ENCODE results near the gene PTPN9.
"Not testable (repeated sequence)": the region's sequence is repeated elsewhere in the genome, so short reads cannot be mapped to it uniquely, and the experiment has no call there.

PTPN9 gene

DNA sequence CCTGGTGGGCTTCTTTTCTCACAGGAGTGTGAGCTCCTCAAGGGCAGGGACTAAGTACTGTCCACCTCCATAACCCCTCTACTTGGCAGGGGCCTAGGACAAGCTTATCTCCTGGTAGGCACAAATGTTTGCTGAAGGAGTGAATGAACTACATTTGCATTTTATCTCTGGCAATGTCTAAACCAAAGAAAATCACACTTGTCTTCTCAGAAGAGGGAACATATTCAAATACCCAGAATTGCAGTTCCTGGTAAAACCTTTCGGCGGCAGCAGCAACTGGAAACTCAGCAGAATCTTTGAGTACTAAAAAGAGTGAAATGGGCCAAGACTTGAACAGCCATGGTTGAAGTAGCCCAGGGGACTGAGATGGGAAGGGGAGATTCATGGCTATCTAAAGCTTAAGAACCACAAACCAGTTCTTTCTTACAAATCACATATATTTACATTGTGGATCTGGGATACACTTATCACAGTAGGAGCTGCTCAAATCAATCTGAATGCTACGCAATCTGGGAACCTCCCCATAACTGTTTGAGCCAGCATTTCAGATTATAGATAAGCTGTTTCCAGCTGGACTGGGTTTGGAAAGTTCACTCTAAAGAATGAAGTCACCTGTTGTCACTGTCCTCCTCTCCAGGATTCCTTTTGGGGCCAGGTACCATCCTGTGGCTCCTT, 18.7 kb upstream of the PTPN9 start:
- Histone ChIP-seq H3K36me3 (ENCODE audit: insufficient read depth, low read length) (peaks cover 37% of the 10 kb centered on the region), H3K27ac (ENCODE audit: low read depth, low read length) (no peak overlapping the region), H3K9ac (ENCODE audit: low read length) (no peak overlapping the region), H3K4me1 (ENCODE audit: insufficient read depth, low read length) (no peaks in the 10 kb centered on the region), H3K27me3 (ENCODE audit: control insufficient read depth in 1 of 2, insufficient read depth in 2 of 2, low read length in 2 of 2) (no peaks in the 10 kb centered on the region), H3K4me3 (ENCODE audit: low read depth in 1 of 2, low read length in 2 of 2) (no peak overlapping the region), H3K9me3 (ENCODE audit: low read length) (no peaks in the 10 kb centered on the region)

DNA sequence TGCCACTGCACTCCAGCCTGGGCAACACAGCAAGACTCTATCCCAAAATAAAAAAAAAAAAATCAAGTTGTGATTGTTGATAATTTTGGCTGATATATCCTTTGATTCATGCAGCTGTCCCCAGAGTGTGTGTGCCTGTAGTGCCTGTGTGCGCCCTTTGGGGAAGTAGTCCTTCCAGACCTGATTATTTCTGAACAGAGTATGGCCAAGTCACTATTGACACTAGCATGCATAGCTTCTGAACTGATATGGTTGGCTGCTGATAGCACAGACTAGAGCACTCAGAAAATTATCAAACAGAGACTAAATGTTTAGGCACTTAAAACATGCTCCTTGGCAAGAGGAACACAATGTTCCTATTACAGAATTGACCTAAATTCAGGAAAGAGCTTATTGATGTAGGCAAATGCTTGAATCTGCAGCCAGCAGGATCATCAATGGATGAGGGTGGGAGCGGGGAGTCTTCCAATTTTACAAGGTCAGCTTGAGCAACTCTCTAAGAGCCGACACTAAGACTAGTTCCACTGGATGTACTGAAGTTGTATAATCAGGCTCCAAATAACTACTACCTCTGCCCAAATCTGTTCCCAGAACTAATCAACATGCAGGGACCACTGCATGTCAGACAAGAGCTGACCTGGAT, 17.7 kb upstream of the PTPN9 start:
- Histone ChIP-seq H3K9me3 (ENCODE audit: low read length) (no peaks in the 10 kb centered on the region), H3K27me3 (ENCODE audit: control insufficient read depth in 1 of 2, insufficient read depth in 2 of 2, low read length in 2 of 2) (no peaks in the 10 kb centered on the region), H3K4me3 (ENCODE audit: low read depth in 1 of 2, low read length in 2 of 2) (no peak overlapping the region), H3K36me3 (ENCODE audit: insufficient read depth, low read length) (peaks cover 37% of the 10 kb centered on the region), H3K9ac (ENCODE audit: low read length) (no peak overlapping the region), H3K4me1 (ENCODE audit: insufficient read depth, low read length) (no peaks in the 10 kb centered on the region), H3K27ac (ENCODE audit: low read depth, low read length) (no peak overlapping the region)

- no peaks in the 10 kb centered on the region for H3K27me3 ChIP-seq (ENCODE audit: control insufficient read depth in 1 of 2, insufficient read depth in 2 of 2, low read length in 2 of 2)
These were observed 15.2 kb upstream of the PTPN9 start for GRCh38 chr15:75594276-75594675.

GRCh38 chr15:75591655-75592364, 12.7 kb upstream of the PTPN9 start:
- Histone ChIP-seq H3K27ac (ENCODE audit: low read depth, low read length) (no peak overlapping the region), H3K27me3 (ENCODE audit: control insufficient read depth in 1 of 2, insufficient read depth in 2 of 2, low read length in 2 of 2) (no peaks in the 10 kb centered on the region), H3K9me3 (ENCODE audit: low read length) (no peaks in the 10 kb centered on the region), H3K4me1 (ENCODE audit: insufficient read depth, low read length) (no peaks in the 10 kb centered on the region), H3K36me3 (ENCODE audit: insufficient read depth, low read length) (peaks cover 3% of the 10 kb centered on the region), H3K9ac (ENCODE audit: low read length) (no peak overlapping the region), H3K4me3 (ENCODE audit: low read depth in 1 of 2, low read length in 2 of 2) (no peak overlapping the region)

More at GRCh38 chr15:75594276-75594675, 15.2 kb upstream of the PTPN9 start:
- no peak overlapping the region for H3K9ac ChIP-seq (ENCODE audit: low read length)
- H3K36me3 ChIP-seq (ENCODE audit: insufficient read depth, low read length), result peaks cover 22% of the 10 kb centered on the region
- H3K4me1 ChIP-seq (ENCODE audit: insufficient read depth, low read length), result no peaks in the 10 kb centered on the region
- no peaks in the 10 kb centered on the region for H3K9me3 ChIP-seq (ENCODE audit: low read length)
- no peak overlapping the region for H3K4me3 ChIP-seq (ENCODE audit: low read depth in 1 of 2, low read length in 2 of 2)
- no peak overlapping the region for H3K27ac ChIP-seq (ENCODE audit: low read depth, low read length)

GRCh38 chr15:75590239-75590638, 11.1 kb upstream of the PTPN9 start:
- no peaks in the 10 kb centered on the region for H3K27me3 ChIP-seq (ENCODE audit: control insufficient read depth in 1 of 2, insufficient read depth in 2 of 2, low read length in 2 of 2)
- H3K36me3 ChIP-seq (ENCODE audit: insufficient read depth, low read length), result no peaks in the 10 kb centered on the region
- H3K4me3 ChIP-seq (ENCODE audit: low read depth in 1 of 2, low read length in 2 of 2), result no peak overlapping the region
- H3K4me1 ChIP-seq (ENCODE audit: insufficient read depth, low read length), result no peaks in the 10 kb centered on the region
- no peak overlapping the region for H3K9ac ChIP-seq (ENCODE audit: low read length)
- H3K9me3 ChIP-seq (ENCODE audit: low read length), result no peaks in the 10 kb centered on the region
- H3K27ac ChIP-seq (ENCODE audit: low read depth, low read length), result no peak overlapping the region

GRCh38 chr15:75589071-75589470, 10.0 kb upstream of the PTPN9 start:
- no peak overlapping the region for H3K27ac ChIP-seq (ENCODE audit: low read depth, low read length)
- H3K4me1 ChIP-seq (ENCODE audit: insufficient read depth, low read length), result no peaks in the 10 kb centered on the region
- H3K9ac ChIP-seq (ENCODE audit: low read length), result no peak overlapping the region
- no peaks in the 10 kb centered on the region for H3K36me3 ChIP-seq (ENCODE audit: insufficient read depth, low read length)
- no peaks in the 10 kb centered on the region for H3K27me3 ChIP-seq (ENCODE audit: control insufficient read depth in 1 of 2, insufficient read depth in 2 of 2, low read length in 2 of 2)
- H3K9me3 ChIP-seq (ENCODE audit: low read length), result no peaks in the 10 kb centered on the region
- H3K4me3 ChIP-seq (ENCODE audit: low read depth in 1 of 2, low read length in 2 of 2), result no peak overlapping the region

- H3K27me3 ChIP-seq (ENCODE audit: control insufficient read depth in 1 of 2, insufficient read depth in 2 of 2, low read length in 2 of 2); H3K4me3 ChIP-seq (ENCODE audit: low read depth in 1 of 2, low read length in 2 of 2); H3K27ac ChIP-seq (ENCODE audit: low read depth, low read length); H3K9me3 ChIP-seq (ENCODE audit: low read length); H3K4me1 ChIP-seq (ENCODE audit: insufficient read depth, low read length); H3K36me3 ChIP-seq (ENCODE audit: insufficient read depth, low read length); H3K9ac ChIP-seq (ENCODE audit: low read length): not testable (repeated sequence)
These were observed 7.3 kb upstream of the PTPN9 start for GRCh38 chr15:75586422-75586821.

DNA sequence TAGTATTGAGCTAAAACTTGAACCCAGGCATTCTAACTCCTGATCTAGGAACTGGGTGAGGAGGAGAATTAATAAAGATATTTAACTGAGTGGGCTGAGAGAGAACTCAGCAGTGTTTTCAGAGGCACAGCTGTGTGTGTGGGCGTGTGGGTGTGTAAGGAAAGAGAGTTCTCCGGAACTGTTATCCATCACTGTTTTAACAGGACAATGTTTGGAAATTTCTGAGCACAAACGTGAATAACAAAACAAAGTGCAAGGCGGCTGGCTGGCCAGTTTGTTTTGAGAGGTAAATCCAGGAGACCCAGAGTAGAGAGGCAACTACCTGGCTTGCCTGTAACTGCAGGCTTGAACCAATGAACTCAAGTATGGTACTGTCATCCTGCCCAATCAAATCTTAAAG, 5.0 kb upstream of the PTPN9 start:
- no peak overlapping the region for H3K4me3 ChIP-seq (ENCODE audit: low read depth in 1 of 2, low read length in 2 of 2)
- peaks cover 5% of the 10 kb centered on the region for H3K4me1 ChIP-seq (ENCODE audit: insufficient read depth, low read length)
- H3K27me3 ChIP-seq (ENCODE audit: control insufficient read depth in 1 of 2, insufficient read depth in 2 of 2, low read length in 2 of 2), result no peaks in the 10 kb centered on the region
- no peak overlapping the region for H3K9ac ChIP-seq (ENCODE audit: low read length)
- no peaks in the 10 kb centered on the region for H3K9me3 ChIP-seq (ENCODE audit: low read length)
- H3K36me3 ChIP-seq (ENCODE audit: insufficient read depth, low read length), result no peaks in the 10 kb centered on the region
- no peak overlapping the region for H3K27ac ChIP-seq (ENCODE audit: low read depth, low read length)

GRCh38 chr15:75583701-75584100, 4.6 kb upstream of the PTPN9 start:
- no peaks in the 10 kb centered on the region for H3K9me3 ChIP-seq (ENCODE audit: low read length)
- H3K9ac ChIP-seq (ENCODE audit: low read length), result no peak overlapping the region
- no peaks in the 10 kb centered on the region for H3K27me3 ChIP-seq (ENCODE audit: control insufficient read depth in 1 of 2, insufficient read depth in 2 of 2, low read length in 2 of 2)
- H3K27ac ChIP-seq (ENCODE audit: low read depth, low read length), result no peak overlapping the region
- H3K36me3 ChIP-seq (ENCODE audit: insufficient read depth, low read length), result no peaks in the 10 kb centered on the region
- H3K4me3 ChIP-seq (ENCODE audit: low read depth in 1 of 2, low read length in 2 of 2), result no peak overlapping the region
- H3K4me1 ChIP-seq (ENCODE audit: insufficient read depth, low read length), result peaks cover 5% of the 10 kb centered on the region

DNA sequence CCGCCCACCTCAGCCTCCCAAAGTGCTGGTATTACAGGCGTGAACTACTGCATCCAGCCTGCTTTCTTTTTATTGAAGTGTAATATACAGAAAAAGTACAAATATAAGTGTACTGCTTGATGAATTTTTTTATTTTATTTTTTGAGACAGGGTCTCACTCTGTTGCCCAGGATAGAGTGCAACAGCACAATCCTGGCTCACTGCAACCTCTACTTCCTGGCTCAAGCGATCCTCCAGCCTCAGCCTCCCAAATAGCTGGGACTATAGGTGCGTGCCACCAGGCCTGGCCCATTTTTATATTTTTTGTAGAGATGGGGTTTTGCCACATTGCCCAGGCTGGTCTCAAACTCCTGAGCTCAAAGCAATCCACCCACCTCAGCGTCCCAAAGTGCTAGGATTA, 3.8 kb upstream of the PTPN9 start:
- H3K4me3 ChIP-seq (ENCODE audit: low read depth in 1 of 2, low read length in 2 of 2); H3K9me3 ChIP-seq (ENCODE audit: low read length); H3K9ac ChIP-seq (ENCODE audit: low read length); H3K4me1 ChIP-seq (ENCODE audit: insufficient read depth, low read length); H3K36me3 ChIP-seq (ENCODE audit: insufficient read depth, low read length); H3K27me3 ChIP-seq (ENCODE audit: control insufficient read depth in 1 of 2, insufficient read depth in 2 of 2, low read length in 2 of 2); H3K27ac ChIP-seq (ENCODE audit: low read depth, low read length): not testable (repeated sequence)

DNA sequence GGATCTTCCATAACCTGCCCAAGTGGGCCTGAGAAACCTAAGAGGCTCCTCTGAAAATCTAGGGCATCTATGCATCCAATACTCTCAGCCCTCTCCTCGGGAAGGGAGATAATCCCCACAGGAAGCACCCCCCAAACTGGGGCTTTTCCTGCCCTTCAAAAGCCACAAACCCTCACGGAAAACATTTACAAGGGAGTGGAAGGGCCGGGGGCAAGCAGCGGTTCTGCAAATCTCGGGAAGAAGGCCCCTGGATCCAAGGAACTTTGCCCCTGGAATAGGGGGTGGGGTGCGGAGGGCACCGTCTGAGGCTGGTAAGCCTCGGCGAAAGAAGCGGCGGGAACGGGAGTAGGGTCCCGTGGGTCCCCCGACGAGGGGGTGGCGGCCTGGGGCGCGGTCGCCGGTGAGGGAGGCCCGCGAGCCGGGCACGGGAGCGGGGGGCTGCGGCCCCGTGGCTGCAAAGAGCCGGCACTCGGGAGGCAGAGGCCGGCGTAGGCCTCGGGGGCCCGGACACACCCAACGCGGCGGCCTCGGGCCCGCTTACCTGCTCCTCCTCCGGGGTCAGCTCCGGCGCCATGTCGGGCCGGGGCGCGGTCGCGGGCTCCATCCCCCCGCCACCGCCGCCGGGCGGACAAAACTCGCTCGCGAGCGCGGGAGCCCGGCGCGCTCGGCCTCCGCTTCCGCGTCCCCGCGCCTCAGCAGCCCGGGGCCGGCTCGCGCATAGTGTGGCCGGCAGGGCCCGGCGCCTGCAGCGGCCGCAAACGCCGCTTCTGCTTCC, 755 bp downstream of the PTPN9 start:
- H3K4me3 ChIP-seq (ENCODE audit: low read depth in 1 of 2, low read length in 2 of 2), result peak overlapping the region; percentile 53 to 78
- peak overlapping the region; percentile 90 for H3K27ac ChIP-seq (ENCODE audit: low read depth, low read length)
- H3K9me3 ChIP-seq (ENCODE audit: low read length), result no peaks in the 10 kb centered on the region
- H3K4me1 ChIP-seq (ENCODE audit: insufficient read depth, low read length), result peaks cover 10% of the 10 kb centered on the region
- H3K27me3 ChIP-seq (ENCODE audit: control insufficient read depth in 1 of 2, insufficient read depth in 2 of 2, low read length in 2 of 2), result no peaks in the 10 kb centered on the region
- H3K9ac ChIP-seq (ENCODE audit: low read length), result peak overlapping the region; percentile 54
- H3K36me3 ChIP-seq (ENCODE audit: insufficient read depth, low read length), result no peaks in the 10 kb centered on the region

Measured in muscle layer of colon (tissue), 2 donors.